GM21619 (cell line): ENCODE results near the gene DTX3L.

Experiments used
- ATAC-seq: cut with Tn5 transposase; IDR thresholded peaks from one replicate; pipeline ENCODE4 v1.9.1; 2021; ENCODE audit not compliant: unreplicated experiment

DTX3L gene

GRCh38 chr3:122564155-122564912 is at the start of gene DTX3L, which contains the start of gene PARP9:
Gene DTX3L, plus strand, starts transcription at chr3:122564338. Its CDS starts 89 bp downstream, at chr3:122564427.
Gene PARP9, minus strand, starts transcription at chr3:122564300. Its CDS starts 4,680 bp downstream, at chr3:122559620.
- peak; percentile 73 for ATAC-seq

- ATAC-seq = no peak
Measured at GRCh38 chr3:122515020-122515468, 49.1 kb upstream of the DTX3L start.

GRCh38 chr3:122515870-122516269 is 48.3 kb upstream of the DTX3L start:
- no peak for ATAC-seq

- ATAC-seq = no peak
Measured at GRCh38 chr3:122516846-122517360, 47.2 kb upstream of the DTX3L start.

- ATAC-seq = no peak
Measured at GRCh38 chr3:122519693-122520092, 44.4 kb upstream of the DTX3L start.

- no peak for ATAC-seq
Measured at GRCh38 chr3:122520861-122521260, 43.3 kb upstream of the DTX3L start.

- ATAC-seq = no peak
Measured at GRCh38 chr3:122523317-122523716, 40.8 kb upstream of the DTX3L start.

GRCh38 chr3:122530164-122530563 is 34.0 kb upstream of the DTX3L start:
- ATAC-seq = no peak

- no peak for ATAC-seq
Measured at GRCh38 chr3:122533480-122533879, 30.7 kb upstream of the DTX3L start.

GRCh38 chr3:122533931-122534334 is 30.2 kb upstream of the DTX3L start:
- ATAC-seq = peak; percentile 100

GRCh38 chr3:122535964-122536631 is 28.0 kb upstream of the DTX3L start:
- ATAC-seq = no peak

- ATAC-seq = no peak
Measured at GRCh38 chr3:122536632-122537001, 27.5 kb upstream of the DTX3L start.

GRCh38 chr3:122538956-122539490 is 25.1 kb upstream of the DTX3L start:
- ATAC-seq = no peak

GRCh38 chr3:122546151-122546550 is 18.0 kb upstream of the DTX3L start:
- no peak for ATAC-seq

- no peak for ATAC-seq
Measured at GRCh38 chr3:122548076-122548475, 16.1 kb upstream of the DTX3L start.

GRCh38 chr3:122548619-122549018 is 15.5 kb upstream of the DTX3L start:
- no peak for ATAC-seq

- ATAC-seq = no peak
Measured at GRCh38 chr3:122553171-122553570, 11.0 kb upstream of the DTX3L start.

- no peak for ATAC-seq
Measured at GRCh38 chr3:122555275-122556071, 8.7 kb upstream of the DTX3L start.

GRCh38 chr3:122557356-122557755 is 6.8 kb upstream of the DTX3L start:
- ATAC-seq = no peak

GRCh38 chr3:122558605-122559004 is 5.5 kb upstream of the DTX3L start:
- ATAC-seq = no peak

GRCh38 chr3:122559906-122560305 is 4.2 kb upstream of the DTX3L start:
- ATAC-seq = no peak
